ENCODE data around the gene BCAS3. TPM values are rescaled to one million over a fixed set of nuclear protein-coding genes. Genes with fewer than 3 reads are reported as not detected.

Gene BCAS3
- total RNA-seq, 1 donor from 2014 or later: 12.5 TPM

DNA sequence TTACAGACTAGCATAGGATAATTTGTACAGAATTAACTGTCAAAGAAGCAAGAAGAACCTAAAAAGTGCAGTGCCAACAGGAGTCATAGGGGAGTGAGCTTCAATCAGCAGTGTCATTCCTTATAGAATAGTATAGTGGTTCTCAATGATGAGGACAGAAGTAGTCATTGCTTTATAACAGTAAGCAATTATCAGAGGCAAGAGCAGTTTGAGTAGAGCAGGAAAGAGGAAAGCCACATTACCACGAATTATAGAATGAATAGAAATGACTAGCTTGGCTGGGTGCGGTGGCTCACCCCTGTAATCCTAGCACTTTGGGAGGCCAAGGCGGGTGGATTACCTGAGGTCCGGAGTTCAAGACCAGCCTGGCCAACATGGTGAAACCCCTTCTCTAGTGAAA is 512.3 kb downstream of the BCAS3 start:
- intact Hi-C loops (cut with micrococcal nuclease): no loop called here

DNA sequence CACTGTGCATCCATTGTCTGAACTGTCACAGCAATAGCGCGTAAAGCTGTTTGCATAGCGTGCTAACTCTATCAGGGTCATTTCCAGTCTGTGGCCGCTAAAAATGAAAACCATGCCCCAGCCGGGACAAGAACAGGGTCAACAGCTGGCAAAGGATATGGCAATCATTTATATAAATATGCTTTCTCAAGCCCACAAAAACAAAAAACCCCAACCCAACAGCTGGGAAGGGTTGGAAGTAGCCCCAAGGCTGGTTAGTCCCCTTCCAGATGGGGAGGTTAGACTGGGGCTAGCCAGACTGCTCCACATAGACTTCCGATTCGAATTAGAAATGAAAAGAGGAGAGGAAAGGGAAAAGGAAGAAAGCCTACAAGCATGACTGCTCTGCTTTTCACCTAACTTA is 518.7 kb downstream of the BCAS3 start:
- intact Hi-C loops (cut with micrococcal nuclease): no loop called here

DNA sequence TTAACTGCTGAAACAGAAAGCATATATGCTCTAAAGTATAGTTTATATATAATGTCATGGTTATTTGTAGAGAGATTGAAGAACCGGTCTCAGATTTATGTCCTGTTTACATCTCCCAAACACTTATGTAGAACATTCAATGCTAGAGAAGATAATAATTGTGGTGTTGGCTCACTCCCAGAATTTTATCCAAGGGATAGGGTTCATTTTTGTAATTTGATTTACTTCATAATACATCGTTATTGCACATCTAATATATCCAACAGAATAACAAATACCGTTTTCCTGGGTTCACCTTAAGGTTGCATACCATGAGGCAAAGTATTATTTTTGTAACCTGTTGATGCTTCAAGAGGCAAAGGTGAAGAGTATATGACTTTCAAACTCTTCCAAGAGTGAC is 519.1 kb downstream of the BCAS3 start:
- intact Hi-C loops (cut with micrococcal nuclease): no loop called here

DNA sequence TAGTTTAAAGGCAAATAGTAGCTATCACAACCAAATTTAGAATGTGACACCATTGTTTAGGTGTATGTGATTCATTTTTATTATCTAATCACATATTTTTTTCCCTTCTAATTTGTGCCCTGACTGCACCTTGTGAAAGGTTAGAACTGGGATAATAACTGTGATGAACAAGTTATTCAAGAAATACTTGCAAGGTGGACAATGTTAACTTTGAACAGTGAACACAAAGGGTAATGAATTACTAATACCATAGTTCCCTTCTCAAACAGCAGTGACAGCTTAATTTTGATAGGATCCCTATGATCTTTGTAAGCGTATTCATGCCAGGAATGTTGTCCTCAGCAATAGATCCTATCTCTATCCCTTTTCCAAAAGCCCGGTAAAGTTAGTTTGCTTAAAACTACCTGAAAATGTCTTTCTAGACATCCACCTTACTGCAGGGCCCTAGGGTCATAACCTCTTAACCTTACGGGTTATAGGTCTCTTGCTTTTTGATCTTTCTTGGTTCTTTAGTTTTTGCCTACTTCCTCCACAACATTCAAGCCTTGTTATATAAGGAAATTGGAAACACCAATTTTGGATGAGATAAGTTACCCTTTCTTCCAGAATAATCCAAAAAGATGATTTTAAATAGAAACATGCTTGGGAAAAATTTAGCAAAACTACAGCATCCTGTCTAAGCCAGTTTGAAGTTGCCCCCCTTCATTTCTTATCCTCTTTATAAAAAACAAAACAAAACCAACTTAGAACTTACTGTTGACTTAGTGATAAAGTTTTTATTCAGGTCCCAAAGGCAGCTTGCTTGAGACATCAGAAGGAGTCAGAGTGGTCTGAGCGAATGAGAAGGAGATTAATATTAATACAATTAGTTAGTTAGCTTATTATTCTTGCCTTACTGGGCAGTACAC is 522.0 kb downstream of the BCAS3 start:
- intact Hi-C loops (cut with micrococcal nuclease): no loop called here

DNA sequence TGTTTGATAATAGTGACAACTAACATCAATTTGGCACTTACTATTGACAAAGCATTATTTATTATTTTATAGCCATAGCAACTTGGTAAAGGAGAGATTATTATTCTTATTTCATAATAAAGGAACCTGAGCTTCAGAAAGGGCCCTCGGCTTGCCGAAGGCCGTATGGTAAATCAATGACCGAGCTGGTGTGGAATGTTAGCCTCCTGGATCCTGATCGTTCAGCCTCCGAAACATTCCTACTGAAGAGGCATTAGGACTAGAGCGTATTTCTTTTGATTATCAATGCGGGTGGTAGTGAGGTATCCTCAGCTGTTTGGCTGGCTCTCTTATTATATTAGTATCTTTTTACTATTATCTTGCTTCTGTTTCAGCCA is 522.7 kb downstream of the BCAS3 start:
- intact Hi-C loops (cut with micrococcal nuclease): no loop called here

DNA sequence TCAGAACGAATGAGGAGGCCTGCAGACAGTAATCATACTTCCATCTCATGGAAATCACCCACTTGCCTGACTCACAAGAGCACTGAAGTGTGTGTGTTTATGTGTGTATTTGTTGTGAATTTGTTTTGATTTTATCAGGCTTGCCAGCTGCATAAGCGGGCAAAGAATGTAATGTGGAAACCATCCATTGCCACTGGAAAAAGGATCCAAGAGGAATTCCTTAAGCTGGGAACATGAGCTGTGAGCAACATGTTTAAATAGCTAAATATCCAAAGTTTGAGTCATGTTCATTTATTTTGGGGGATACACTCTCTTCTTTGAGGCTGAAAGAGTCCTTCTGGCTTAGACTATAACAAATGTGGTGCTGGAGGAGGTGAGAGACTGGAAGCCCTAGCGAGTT is 523.6 kb downstream of the BCAS3 start:
- intact Hi-C loops (cut with micrococcal nuclease): no loop called here

DNA sequence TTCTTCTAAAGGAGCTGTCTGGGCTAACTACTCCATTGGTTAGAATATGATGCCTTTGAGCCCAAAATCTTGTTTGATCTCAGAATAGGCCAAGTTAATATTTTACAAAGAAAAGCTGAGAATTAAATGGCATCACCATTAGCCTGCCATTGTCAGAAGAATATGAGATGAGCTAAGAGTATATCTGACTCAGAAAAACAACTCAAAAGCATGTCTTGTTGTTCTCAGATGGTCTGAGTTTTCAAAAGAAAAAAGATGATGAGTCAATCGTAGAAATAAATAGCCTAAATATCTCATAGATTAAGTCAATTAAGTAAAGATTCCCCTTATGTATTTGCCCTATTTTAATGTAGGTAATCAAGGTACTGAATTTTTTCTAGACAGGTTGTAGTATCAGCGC is 524.9 kb downstream of the BCAS3 start:
- intact Hi-C loops (cut with micrococcal nuclease): no loop called here

DNA sequence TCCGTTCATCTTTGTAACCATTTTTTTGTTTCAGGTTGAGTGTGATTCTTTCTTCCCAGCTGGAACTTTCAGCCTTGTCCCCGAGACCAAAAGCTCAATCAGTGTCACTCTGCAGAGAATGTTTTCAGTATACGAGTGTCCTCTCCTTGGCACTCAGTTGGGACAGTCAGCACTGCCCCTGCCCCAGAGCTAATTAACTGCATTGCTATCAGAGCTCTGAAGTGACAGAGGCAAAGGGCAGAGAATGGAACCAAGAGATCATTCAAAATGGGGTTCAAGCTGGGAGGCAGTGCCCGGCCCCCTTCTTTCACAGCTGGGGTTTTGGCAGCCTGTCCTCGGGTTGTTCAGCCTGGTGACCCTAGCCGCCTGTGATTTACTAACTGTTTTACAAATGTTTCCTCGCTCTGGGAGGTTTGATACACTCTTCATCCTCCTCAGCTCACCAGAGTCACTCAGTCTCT is 526.0 kb downstream of the BCAS3 start:
- intact Hi-C loops (cut with micrococcal nuclease): no loop called here

DNA sequence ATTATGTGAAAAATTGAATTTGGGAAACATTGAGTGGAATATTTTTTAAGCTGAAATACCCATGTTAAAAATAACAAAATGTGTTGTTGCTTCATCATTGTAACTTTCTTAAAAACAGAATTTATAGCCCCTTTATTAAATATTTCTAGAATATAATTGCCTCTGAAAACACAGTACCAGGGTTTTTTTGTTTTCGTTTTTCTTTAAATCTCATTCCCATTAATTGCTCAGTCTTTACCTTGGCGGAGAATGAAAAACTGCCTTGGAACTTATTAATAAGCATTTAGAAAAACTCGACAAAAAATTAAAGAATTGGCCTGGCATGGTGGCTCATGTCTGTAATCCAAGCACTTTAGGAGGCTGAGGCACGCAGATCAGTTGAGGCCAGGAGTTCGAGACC is 526.8 kb downstream of the BCAS3 start:
- intact Hi-C loops (cut with micrococcal nuclease): no loop called here

DNA sequence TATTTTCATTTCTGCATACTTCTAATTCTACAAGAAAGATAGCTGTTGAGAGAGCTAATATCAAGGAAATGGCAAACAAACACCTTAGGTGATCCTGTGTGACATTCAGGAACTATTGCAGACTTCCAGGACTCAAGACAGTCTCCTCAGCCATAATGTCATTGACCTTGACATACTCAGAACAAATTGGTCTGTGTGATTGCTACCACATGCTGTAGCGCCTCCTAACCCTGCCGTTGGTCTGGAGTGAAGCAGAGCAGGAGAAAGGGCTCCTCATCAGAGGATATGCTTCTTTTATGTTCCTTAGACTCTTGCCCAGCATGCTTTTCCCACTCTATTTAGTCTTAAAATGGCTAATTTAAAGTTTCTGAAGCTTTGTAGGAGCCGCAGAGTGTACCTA is 527.8 kb downstream of the BCAS3 start:
- intact Hi-C loops (cut with micrococcal nuclease): no loop called here

DNA sequence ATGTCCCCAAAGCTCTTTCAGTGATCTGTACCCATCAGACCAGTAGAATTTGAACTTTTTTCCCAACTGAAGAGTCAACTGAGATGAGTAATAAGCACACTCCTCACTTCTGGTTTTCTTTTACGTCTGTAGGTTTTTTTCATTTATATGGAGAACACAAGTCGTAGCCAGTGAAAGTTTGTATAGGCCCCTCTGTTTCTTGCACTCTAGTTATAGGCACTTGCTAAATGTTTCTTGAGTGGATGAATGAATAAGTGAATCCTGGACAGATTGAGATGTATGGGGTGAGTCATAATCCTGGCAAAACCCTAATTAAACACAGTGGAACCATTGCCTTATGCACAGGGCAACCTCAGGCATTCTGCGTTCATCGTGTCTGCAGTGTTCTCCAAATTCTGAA is 528.3 kb downstream of the BCAS3 start:
- intact Hi-C loops (cut with micrococcal nuclease): no loop called here

DNA sequence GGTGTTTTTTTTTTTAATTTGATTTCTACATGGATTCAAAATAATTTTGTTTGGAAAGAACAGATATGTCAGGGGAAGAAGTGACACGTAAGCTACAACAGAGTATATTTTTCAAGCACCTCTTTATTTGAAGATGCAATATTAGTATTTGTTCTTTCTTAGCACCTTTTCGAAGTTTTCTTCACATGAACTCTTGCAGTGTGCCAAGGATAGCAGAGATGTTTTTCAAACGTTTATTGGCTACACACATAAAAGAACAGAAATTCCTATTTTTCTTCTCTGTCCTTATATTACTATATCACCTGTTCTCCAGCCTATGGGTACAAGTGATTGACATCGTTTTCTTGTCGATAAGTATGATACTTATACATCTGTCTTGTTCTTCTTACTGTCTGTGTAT is 529.3 kb downstream of the BCAS3 start:
- intact Hi-C loops (cut with micrococcal nuclease): no loop called here

DNA sequence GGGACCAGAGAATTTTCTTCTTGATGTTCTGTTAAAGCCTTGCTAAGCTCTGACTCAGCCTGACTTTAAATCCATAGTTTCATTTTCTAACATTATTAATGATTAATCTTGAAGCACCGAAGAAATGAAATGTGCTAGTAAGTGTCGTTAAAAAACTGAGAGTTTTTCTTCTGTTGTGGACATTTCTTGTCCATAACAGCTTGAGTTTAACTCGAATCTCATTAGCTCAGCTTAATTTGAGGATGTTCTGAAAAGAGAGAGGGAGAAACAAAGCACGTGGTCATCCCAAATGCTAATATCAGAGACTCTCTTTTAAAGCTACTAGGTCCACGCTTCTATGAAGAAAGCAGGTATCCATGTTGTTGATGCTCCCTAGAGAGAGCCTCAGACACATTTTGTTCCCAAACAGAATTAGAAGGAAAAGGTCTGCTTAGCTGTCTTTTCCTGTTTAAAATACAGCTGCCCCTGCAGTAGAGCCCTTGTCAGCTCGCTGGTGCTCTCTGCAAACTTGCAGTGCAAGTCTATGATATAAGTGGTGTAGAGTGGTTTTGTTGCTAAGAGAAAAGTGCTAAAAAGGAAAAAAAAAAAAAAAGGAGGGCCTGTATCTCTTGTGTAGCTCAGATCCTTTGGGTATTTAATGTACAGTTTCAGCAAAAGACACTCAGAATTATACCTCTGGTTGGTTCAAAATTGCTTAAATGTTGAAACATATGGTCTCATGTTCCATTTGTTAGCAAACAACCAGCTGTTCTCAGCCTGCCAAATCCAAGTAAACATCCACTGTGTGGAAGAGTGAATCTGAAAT is 530.9 kb downstream of the BCAS3 start:
- intact Hi-C loops (cut with micrococcal nuclease): no loop called here

DNA sequence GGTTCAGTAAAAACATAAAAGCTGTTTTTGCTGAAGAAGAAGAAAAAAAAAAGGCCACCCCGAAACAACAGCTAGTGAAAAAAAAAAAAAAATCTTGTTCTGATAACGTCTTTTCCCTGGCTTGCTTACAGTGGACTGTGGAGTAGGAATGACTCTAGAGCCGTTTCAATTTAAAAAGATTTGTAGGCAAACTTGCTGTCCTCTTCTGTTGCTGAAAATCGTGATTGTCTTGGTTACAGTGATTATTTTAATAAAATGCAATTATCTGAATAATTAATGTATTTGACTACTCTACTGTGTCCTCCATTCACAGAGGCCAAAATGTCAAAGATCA is 531.4 kb downstream of the BCAS3 start:
- intact Hi-C loops (cut with micrococcal nuclease): no loop called here

DNA sequence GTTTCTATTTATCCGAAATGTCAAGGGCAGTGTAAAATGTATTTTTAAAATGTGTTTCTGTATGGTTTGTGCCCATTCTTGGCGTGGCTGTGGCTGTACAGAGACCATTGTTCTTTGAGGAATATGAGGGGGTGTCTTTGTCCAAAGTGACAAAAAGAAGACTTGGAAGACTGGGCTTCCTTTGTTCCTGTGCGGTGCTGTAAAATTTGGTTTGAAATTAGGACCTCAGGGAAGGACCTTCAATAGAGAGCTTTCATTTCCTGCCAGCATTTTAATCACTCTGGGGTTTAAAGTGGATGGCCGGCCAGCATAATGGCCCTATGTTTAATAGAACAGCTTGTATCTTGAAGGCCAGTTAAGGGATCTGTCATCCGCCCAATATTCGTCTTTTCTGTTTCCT is 531.9 kb downstream of the BCAS3 start:
- intact Hi-C loops (cut with micrococcal nuclease): no loop called here

DNA sequence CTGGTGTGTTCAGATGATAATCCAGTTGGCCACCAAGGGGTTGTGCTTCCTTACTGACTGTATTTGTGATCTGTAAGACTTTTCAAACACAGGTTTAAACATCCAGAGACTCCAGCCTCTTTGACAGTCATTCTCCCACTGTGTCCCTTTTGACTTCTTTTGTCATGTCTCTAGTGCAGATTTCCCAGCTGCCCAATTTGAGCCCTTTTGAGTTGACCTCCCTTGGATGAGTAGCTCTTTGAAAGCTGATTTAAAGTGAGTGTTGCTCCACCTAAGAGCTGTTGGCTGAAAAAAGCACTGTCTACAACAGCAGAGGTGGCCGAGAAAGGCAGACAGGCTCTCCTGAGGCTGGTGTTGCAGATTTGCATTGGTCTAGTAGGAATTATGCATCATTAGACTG is 533.6 kb downstream of the BCAS3 start:
- intact Hi-C loops (cut with micrococcal nuclease): no loop called here

DNA sequence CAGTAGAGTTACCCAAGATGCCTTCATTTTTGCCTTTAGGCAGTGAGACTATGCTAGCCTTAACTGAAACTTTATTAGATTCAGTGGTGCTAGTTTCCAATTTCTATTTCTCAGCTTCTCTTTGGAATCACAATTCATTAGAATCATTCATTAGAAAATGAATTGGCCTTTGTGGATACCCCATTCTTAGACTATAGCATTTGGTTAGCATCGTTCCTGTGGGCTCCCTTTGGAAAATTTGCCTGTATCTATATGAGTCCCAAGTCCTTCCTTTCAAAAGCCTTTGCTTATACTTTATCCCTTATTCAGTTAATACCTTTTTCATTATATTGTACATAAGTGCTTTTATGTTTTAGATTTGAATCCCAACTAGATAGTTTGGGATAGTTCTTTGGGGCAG is 535.0 kb downstream of the BCAS3 start:
- intact Hi-C loops (cut with micrococcal nuclease): no loop called here

DNA sequence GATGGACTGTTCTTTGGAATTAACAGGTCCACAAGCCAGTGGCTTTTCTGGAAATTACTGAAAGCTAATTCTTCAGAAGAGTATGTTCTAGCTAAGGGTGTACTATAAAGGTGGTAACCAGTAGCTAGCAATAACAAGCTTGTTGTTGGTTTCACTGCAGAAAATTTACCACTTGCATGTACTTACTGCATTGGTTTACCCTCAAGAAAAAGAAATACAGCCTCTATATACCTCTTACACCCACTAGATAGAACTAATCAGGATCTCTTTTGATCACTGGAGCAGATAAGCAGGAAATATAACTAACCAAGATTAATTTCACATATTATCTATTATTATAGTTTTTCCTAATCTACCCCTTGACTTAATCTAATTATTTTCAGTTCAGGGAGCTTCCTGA is 537.1 kb downstream of the BCAS3 start:
- intact Hi-C loops (cut with micrococcal nuclease): no loop called here

DNA sequence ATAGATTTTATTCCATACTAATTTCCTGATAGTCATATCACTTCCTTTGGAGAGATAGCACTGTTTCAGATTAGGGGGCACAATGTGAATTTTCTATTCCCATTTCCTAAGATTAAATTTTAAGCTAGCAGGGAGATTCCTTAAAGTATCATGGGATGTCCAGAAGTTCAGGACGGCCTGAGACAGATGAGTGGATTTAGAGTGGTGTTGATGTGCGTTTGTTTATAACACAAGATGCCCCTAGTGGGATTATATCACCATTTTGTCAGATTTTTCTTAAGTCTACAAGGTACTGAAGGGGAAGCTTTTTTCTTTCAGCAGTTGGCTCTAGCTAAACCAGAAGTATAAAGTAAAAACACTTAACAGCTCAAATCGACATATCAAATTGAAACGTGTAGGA is 538.4 kb downstream of the BCAS3 start:
- intact Hi-C loops (cut with micrococcal nuclease): no loop called here

DNA sequence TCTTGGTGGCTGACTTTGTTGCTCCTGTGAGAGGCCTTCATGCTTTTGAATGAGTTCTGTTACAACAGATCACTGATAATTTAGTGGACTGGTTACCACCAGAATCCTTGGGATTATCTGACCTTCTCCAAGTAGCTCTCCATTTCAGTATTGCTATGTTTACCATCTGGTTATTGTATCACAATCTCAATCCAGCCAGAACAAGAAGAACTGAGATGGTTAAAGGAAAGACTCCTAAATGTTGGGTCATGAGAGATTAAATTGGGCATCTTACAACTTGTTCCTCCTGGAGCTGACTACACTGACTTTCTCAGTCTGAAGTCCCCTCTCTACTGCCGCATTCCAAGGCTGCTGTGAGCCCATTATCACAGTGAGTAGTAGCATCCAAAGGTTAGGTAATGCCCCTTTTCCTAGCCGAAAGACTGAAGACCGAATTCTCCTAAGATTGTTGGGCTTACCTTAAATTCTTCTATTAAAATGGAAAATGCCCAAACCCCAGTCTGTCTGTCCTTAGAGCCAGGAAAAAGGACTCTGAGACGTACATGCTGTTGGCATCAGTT is 540.3 kb downstream of the BCAS3 start:
- intact Hi-C loops (cut with micrococcal nuclease): no loop called here

DNA sequence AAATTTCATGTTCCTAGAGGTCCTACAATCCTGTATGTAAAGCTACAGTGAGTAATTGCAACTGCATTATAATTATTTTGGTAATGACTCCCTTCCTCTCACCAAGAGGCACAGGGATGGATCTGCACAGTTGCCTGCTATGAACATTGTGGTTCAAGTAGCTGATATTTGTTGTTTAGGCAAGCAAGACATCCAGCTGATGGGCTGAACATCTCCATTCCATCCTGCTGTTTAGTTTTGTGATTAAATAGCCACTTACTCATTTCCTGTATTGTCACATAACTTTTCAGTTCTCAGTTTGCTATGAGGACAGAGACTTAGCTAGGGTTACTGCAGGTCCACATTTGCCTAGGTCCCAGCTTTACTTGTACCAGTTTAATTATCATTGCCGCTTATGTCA is 540.8 kb downstream of the BCAS3 start:
- intact Hi-C loops (cut with micrococcal nuclease): no loop called here

DNA sequence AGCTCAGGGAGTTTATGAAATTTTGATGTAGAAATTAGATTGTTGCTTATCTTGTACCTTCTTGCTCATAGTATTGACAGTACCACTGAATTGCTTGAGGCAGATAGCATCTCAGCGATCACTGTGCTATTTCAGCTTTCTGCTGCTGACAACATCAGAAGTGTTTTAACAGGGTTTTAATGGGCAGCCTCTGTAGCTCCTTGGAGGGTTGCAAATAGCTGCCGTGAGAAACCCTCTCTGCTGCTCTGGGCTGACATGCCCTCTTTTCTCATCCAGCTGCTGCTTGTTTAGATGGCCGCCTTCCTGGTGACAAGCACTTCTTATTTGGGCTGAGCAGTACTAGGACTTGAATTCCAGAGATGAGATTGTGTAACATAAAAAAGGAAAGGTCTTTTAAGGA is 541.8 kb downstream of the BCAS3 start:
- intact Hi-C loops (cut with micrococcal nuclease): no loop called here

Measured in T-helper 2 cell treated with Interferon-gamma antibody and Interleukin-4, amounts not matched to agents 100 ng/mL and 5 ng/mL, for 36 hours (primary cell).